Skeletal muscle satellite cell (primary cell): ENCODE measurements around the gene GOLGA8S. TPM values are rescaled to one million over a fixed set of nuclear protein-coding genes. Genes with fewer than 3 reads are reported as not detected.
"Not testable (repeated sequence)": the region's sequence is repeated elsewhere in the genome, so short reads cannot be mapped to it uniquely, and the experiment has no call there.

Source experiments
- H3K27me3 ChIP-seq: 2 replicates; pipeline ENCODE4 v1.7.0; 2013; ENCODE audit warnings: low read length; ENCODE audit not compliant: control insufficient read depth, insufficient read depth
- H3K36me3 ChIP-seq: 2 replicates; pipeline ENCODE4 v1.7.0; 2013; ENCODE audit warnings: mild to moderate bottlenecking, control low read depth, low read length; ENCODE audit not compliant: insufficient read depth
- H3K4me1 ChIP-seq: 2 replicates; pipeline ENCODE4 v1.7.0; 2013; ENCODE audit warnings: low read length; ENCODE audit not compliant: control insufficient read depth, insufficient read depth
- H3K4me2 ChIP-seq: 2 replicates; pipeline ENCODE4 v1.7.0; 2013; ENCODE audit warnings: mild to moderate bottlenecking, low read length
- H3K4me3 ChIP-seq: 2 replicates; pipeline ENCODE4 v1.7.0; 2013; ENCODE audit warnings: low read length
- H3K9ac ChIP-seq: 2 replicates; pipeline ENCODE4 v1.7.0; 2013; ENCODE audit warnings: mild to moderate bottlenecking, low read depth, low read length, moderate library complexity
- H3K9me3 ChIP-seq: replicated peaks from 2 replicates; pipeline ENCODE4 v1.7.0; 2013; ENCODE audit warnings: mild to moderate bottlenecking, control low read depth, low read length
- total RNA-seq: library from RNA; depleted of rRNA; stranded (reverse); fragments of >200 nt; gene quantifications from 2 replicates; pipeline ENCODE4 v1.2.3, GENCODE V29; 2012; rRNA removed

GOLGA8S gene, protein sequence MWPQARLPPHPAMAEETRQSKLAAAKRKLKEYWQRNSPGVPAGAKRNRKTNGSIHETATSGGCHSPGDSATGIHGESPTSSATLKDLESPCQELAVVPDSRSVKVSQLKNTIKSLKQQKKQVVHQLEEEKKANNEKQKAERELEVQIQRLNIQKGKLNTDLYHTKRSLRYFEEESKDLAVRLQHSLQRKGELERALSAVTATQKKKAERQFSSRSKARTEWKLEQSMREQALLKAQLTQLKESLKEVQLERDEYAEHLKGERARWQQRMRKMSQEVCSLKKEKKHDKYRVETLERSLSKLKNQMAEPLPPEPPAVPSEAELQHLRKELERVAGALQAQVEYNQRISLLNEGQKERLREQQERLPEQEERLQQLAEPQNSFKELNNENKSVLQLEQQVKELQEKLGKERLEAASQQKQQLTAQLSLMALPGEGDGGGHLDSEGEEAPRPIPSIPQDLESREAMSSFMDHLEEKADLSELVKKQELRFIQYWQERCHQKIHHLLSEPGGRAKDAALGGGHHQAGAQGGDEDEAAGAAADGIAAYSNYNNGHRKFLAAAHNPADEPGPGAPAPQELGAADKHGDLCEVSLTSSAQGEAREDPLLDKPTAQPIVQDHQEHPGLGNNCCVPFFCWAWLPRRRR
- total RNA-seq = under 0.01 and 0.25 TPM in 2 replicates

DNA sequence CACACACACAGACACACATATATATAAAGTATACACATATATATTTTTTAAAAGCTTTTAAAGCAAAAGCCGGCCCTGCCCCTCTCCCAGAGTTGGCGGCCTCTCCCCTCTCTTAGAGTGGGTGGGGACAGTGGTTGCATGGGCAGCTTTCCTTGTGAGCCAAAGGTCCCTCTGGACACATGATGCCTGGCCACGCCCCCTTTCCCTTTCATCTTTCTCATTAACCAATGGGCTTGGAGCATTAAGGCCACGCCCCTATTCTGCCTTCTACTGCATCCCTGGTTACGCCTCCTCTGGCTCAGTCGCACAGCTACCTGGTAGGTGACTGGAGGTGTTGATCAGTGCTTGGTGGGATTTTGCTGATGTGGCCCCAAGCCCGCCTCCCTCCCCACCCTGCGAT lies at the start of gene GOLGA8S:
Gene GOLGA8S, plus strand, starts transcription at position 301 of the 400 bp plus-strand sequence. Its CDS starts 62 bp downstream, at position 363.
- H3K9me3 ChIP-seq, H3K9ac ChIP-seq, H3K4me1 ChIP-seq, H3K4me3 ChIP-seq, H3K27me3 ChIP-seq, H3K36me3 ChIP-seq, H3K4me2 ChIP-seq: not testable (repeated sequence)

DNA sequence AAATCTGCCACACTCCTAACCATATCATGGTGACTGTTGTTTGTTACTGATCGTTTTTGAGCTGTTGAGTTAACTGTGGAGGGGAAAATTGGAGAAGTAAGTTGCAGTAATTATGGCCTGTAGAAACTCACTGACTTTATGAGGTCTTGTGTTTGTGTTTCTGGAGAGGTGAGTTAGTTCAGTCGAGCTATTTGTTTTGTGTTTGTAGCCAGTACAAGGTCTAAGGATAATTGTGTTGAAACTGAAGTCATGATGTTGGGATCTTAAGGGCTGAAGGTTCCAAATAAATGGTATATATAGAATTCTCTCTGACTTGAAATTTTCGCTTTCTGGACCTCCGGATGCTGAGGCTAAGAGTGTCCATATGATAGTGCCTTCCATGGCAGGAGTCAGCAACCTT lies 49.7 kb upstream of the GOLGA8S start:
- H3K9me3 ChIP-seq, H3K36me3 ChIP-seq, H3K27me3 ChIP-seq, H3K4me1 ChIP-seq: not testable (repeated sequence)
- Histone ChIP-seq H3K9ac (peak overlapping the region; percentile 79), H3K4me3 (peak overlapping the region; percentile 74), H3K4me2 (peak overlapping the region; percentile 76)

DNA sequence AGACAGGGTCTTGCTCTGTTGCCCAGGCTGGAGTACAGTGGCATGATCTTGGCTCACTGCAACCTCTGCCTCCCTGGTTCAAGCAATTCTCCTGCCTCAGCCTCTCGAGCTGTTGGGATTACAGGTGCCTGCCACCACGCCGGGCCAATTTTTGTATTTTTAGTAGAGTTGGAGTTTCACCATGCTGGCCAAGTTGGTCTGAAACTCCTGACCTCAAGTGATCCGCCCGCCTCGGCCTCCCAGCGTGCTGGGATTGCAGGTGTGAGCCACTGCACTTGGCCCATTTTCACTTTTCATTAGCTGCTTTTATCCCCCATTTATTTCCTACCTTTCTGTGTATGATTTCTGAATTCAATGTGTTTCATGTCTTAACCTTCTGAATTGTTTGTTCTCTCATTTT lies 48.6 kb upstream of the GOLGA8S start:
- H3K27me3 ChIP-seq, H3K4me3 ChIP-seq, H3K4me1 ChIP-seq, H3K9ac ChIP-seq, H3K9me3 ChIP-seq, H3K36me3 ChIP-seq, H3K4me2 ChIP-seq: not testable (repeated sequence)

DNA sequence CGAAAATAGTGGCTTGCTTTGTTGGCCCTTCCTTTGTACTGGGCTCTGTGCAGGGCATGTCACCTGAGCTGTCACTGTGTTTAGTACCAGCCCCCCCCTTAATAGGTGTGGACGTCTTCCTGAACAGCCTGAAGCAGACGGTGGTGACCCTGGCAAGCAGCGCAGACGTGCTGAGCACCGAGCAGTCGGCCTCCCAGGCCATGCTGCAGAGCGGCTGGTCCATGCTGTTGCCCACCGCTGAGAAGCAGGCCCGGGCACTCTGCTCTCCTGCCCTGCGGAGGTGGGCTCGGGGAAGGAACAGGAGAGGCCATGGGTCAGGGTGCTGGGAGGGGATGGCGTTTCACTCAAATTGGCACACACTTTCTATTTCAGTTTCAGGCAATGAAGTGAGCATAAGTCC lies 43.3 kb upstream of the GOLGA8S start:
- not testable (repeated sequence) for H3K4me1 ChIP-seq, H3K36me3 ChIP-seq, H3K4me2 ChIP-seq, H3K27me3 ChIP-seq, H3K4me3 ChIP-seq, H3K9ac ChIP-seq, H3K9me3 ChIP-seq

DNA sequence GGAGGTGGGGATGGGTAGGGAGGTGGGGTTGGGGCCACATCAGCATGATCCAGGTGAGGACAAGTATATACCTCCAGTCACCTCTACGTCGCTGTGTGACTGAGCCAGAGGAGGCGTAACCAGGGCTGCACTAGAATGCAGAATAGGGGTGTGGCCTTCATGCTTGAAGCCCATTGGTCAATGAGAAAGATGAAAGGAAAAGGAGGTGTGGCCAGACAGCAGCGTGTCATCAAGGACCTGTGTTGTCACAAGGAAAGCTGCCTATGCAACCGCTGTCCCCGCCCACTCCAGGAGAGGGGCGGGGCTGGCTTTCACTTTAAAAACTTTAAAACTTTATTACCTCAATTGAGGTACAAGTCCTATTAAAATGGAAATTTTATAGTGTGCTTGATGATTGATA lies 20.5 kb upstream of the GOLGA8S start, which contains the start of gene GOLGA6L26:
Gene GOLGA6L26, minus strand, starts transcription at position 101 of the 400 bp plus-strand sequence. Its CDS starts 61 bp downstream, at position 40.
- H3K9ac ChIP-seq, H3K27me3 ChIP-seq, H3K9me3 ChIP-seq, H3K4me3 ChIP-seq, H3K4me1 ChIP-seq, H3K36me3 ChIP-seq, H3K4me2 ChIP-seq: not testable (repeated sequence)

DNA sequence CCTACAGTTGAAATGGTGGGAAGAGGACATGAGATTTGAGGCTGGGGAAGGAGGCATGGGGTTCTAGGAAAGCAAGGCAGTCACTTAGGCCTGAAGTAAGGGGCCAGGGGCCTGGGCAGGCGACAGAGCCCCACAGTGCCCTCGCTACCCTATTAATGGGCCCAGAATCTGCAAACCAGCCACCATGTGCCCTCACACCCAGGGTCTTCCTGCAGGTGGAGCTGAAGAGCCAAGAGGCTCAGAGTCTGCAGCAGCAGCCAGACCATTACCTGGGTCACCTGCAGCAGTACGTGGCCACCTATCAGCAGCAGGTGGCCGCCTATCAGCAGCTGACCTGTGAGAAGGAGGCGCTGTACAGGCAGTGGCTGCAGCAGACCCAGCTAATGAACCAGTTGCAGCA lies 8.1 kb downstream of the GOLGA8S start:
- not testable (repeated sequence) for H3K4me3 ChIP-seq, H3K9ac ChIP-seq, H3K27me3 ChIP-seq

DNA sequence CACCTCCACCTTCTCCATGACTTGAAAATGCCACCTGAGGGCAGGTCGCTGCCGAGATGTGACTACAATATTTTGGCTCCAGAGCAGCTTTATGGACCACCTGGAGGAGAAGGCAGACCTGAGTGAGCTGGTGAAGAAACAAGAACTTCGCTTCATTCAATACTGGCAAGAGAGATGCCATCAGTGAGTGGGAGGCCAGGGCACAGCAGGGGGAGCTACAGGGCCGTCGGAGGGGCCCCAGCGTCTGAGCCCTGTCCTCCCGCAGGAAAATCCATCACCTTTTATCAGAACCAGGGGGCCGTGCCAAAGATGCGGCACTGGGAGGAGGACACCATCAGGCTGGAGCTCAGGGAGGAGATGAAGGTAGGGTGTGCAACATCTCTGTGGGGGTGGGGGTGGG lies 9.7 kb downstream of the GOLGA8S start:
- H3K27me3 ChIP-seq, H3K36me3 ChIP-seq, H3K9ac ChIP-seq, H3K4me3 ChIP-seq, H3K4me2 ChIP-seq, H3K4me1 ChIP-seq, H3K9me3 ChIP-seq: not testable (repeated sequence)

More for the DNA sequence above, 8.1 kb downstream of the GOLGA8S start:
- not testable (repeated sequence) for H3K4me2 ChIP-seq, H3K36me3 ChIP-seq, H3K9me3 ChIP-seq, H3K4me1 ChIP-seq

DNA sequence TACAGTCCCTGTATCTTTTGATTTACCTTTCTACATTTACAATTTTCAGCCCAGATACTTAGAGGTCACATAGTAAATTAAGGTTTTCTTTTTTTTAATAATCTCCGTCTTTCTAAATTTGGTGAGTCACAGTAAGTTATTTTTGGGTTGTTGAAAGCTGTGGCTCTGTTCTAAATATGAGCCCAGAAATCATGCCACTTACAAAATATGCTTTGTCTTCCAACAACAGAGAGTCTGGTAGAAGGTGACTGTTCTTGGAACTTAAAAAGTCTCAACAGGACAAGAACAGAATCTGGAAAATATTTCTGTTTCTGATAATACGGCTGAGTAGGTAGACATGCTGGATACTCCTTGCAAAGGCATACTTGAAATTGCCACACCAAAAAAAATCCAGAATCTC lies 16.0 kb downstream of the GOLGA8S start:
- H3K27me3 ChIP-seq = no peaks in the 10 kb centered on the region
- H3K36me3 ChIP-seq = no peaks in the 10 kb centered on the region
- no peaks in the 10 kb centered on the region for H3K4me1 ChIP-seq
- H3K9ac ChIP-seq = no peak overlapping the region
- no peak overlapping the region for H3K4me3 ChIP-seq
- H3K4me2 ChIP-seq = no peak overlapping the region
- H3K9me3 ChIP-seq = no peaks in the 10 kb centered on the region

DNA sequence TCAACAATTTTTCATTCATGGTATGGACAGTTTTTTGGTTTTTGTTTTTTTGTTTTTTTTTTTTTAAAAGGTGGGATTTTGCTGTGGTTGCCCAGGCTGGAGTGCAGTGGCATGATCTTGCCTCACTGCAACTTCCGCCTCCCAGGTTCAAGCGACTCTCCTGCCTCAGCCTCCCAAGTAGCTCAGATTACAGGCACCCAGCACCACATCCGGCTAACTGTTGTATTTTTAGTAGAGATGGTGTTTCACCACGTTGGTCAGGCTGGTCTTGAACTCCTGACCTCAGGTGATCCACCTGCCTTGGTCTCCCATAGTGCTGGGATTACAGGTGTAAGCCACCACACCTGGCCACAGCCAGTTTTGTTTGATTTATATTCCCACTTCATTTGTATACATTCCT lies 16.6 kb downstream of the GOLGA8S start:
- not testable (repeated sequence) for H3K9me3 ChIP-seq, H3K4me3 ChIP-seq, H3K27me3 ChIP-seq, H3K4me1 ChIP-seq, H3K9ac ChIP-seq, H3K4me2 ChIP-seq, H3K36me3 ChIP-seq

DNA sequence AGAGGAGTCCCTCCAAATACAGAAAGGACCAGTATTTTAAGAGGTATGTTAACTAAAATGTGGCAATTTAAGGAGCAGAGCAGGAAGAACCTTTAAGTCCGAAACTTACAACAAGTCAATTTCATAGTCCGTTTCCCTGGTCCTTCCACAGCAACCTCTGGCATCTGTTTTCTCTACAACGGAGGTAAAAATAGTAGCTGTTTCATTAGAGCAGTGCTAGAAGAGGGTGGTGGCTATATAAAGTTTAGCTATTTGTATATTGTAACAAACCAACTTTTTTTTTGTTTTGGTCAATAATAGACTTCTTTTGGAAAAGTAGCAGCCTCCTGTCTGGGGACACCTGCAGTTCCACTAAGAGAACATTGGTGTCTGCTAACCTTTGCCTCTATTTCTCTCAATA lies 17.3 kb downstream of the GOLGA8S start:
- not testable (repeated sequence) for H3K4me3 ChIP-seq, H3K9ac ChIP-seq

DNA sequence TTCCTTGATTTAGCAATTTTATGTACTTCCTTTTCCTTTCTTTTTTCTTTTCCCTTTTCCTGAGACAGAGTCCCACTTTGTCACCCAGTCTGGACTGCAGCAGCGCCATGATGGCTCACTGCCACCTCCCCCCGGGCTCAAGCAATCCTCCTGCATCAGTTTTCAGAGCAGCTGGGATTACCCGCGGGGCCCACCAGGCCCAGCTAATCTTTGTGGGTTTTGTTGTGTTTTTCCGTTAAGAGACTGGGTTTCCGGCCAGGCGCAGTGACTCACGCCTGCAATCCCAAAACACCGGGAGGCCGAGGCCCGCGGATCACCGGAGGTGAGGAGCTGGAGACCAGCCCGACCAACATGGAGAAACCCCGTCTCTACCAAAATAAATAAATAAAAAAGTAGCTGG lies 17.7 kb downstream of the GOLGA8S start:
- Histone ChIP-seq H3K4me3 (no peak overlapping the region), H3K27me3 (no peaks in the 10 kb centered on the region), H3K9me3 (no peaks in the 10 kb centered on the region), H3K4me1 (no peaks in the 10 kb centered on the region), H3K9ac (no peak overlapping the region), H3K36me3 (no peaks in the 10 kb centered on the region), H3K4me2 (no peak overlapping the region)

More for the DNA sequence above, 17.3 kb downstream of the GOLGA8S start:
- H3K27me3 ChIP-seq, H3K9me3 ChIP-seq, H3K36me3 ChIP-seq, H3K4me1 ChIP-seq, H3K4me2 ChIP-seq: not testable (repeated sequence)
